Measurements from ENCODE around the gene COX15.
"Not testable (repeated sequence)": the region's sequence is repeated elsewhere in the genome, so short reads cannot be mapped to it uniquely, and the experiment has no call there.

COX15 gene

GRCh38 chr10:99748823-99749451, 17.0 kb upstream of the COX15 start:
- H3K4me3 ChIP-seq (replicated peaks; ENCODE audit: low read depth, low read length): no peak overlapping the region
- H3K36me3 ChIP-seq (ENCODE audit: control insufficient read depth, insufficient read depth, low read length): peaks cover 6% of the 10 kb centered on the region
- no peak for DNase-seq (ENCODE audit: extremely low read depth, insufficient read length)
- no peaks in the 10 kb centered on the region for H3K27me3 ChIP-seq (replicated peaks; ENCODE audit: control insufficient read depth, insufficient read depth, low read length)
- no peak for TF ChIP-seq CTCF (IDR thresholded peaks at IDR 0.05; ENCODE audit: insufficient read depth, low read length, poor library complexity, severe bottlenecking)

GRCh38 chr10:99746166-99746565, 14.2 kb upstream of the COX15 start:
- not testable (repeated sequence) for H3K36me3 ChIP-seq (ENCODE audit: control insufficient read depth, insufficient read depth, low read length)

GRCh38 chr10:99743841-99744240, 11.9 kb upstream of the COX15 start:
- Histone ChIP-seq H3K27me3 (replicated peaks; ENCODE audit: control insufficient read depth, insufficient read depth, low read length) (no peaks in the 10 kb centered on the region), H3K4me3 (replicated peaks; ENCODE audit: low read depth, low read length) (no peak overlapping the region), H3K36me3 (ENCODE audit: control insufficient read depth, insufficient read depth, low read length) (peaks cover 8% of the 10 kb centered on the region)
- DNase-seq (ENCODE audit: extremely low read depth, insufficient read length): no peak
- TF ChIP-seq CTCF (IDR thresholded peaks at IDR 0.05; ENCODE audit: insufficient read depth, low read length, poor library complexity, severe bottlenecking): no peak

More at GRCh38 chr10:99746166-99746565, 14.2 kb upstream of the COX15 start:
- H3K27me3 ChIP-seq (replicated peaks; ENCODE audit: control insufficient read depth, insufficient read depth, low read length); DNase-seq (ENCODE audit: extremely low read depth, insufficient read length); H3K4me3 ChIP-seq (replicated peaks; ENCODE audit: low read depth, low read length): not testable (repeated sequence)

GRCh38 chr10:99742701-99743100, 10.8 kb upstream of the COX15 start:
- Histone ChIP-seq H3K36me3 (ENCODE audit: control insufficient read depth, insufficient read depth, low read length) (peaks cover 8% of the 10 kb centered on the region), H3K4me3 (replicated peaks; ENCODE audit: low read depth, low read length) (no peak overlapping the region), H3K27me3 (replicated peaks; ENCODE audit: control insufficient read depth, insufficient read depth, low read length) (no peaks in the 10 kb centered on the region)
- TF ChIP-seq CTCF (IDR thresholded peaks at IDR 0.05; ENCODE audit: insufficient read depth, low read length, poor library complexity, severe bottlenecking): no peak
- no peak for DNase-seq (ENCODE audit: extremely low read depth, insufficient read length)

- Histone ChIP-seq H3K36me3 (ENCODE audit: control insufficient read depth, insufficient read depth, low read length) (peaks cover 8% of the 10 kb centered on the region), H3K27me3 (replicated peaks; ENCODE audit: control insufficient read depth, insufficient read depth, low read length) (no peaks in the 10 kb centered on the region), H3K4me3 (replicated peaks; ENCODE audit: low read depth, low read length) (no peak overlapping the region)
- no peak for TF ChIP-seq CTCF (IDR thresholded peaks at IDR 0.05; ENCODE audit: insufficient read depth, low read length, poor library complexity, severe bottlenecking)
- no peak for DNase-seq (ENCODE audit: extremely low read depth, insufficient read length)
Measured at GRCh38 chr10:99742254-99742653, 10.3 kb upstream of the COX15 start.

GRCh38 chr10:99740933-99741559, 9.1 kb upstream of the COX15 start:
- Histone ChIP-seq H3K27me3 (replicated peaks; ENCODE audit: control insufficient read depth, insufficient read depth, low read length) (no peaks in the 10 kb centered on the region), H3K36me3 (ENCODE audit: control insufficient read depth, insufficient read depth, low read length) (peaks cover 5% of the 10 kb centered on the region), H3K4me3 (replicated peaks; ENCODE audit: low read depth, low read length) (no peak overlapping the region)
- no peak for TF ChIP-seq CTCF (IDR thresholded peaks at IDR 0.05; ENCODE audit: insufficient read depth, low read length, poor library complexity, severe bottlenecking)
- no peak for DNase-seq (ENCODE audit: extremely low read depth, insufficient read length)
